Natural killer cell (primary cell): ENCODE measurements around the gene ZNF750. TPM values are rescaled to one million over a fixed set of nuclear protein-coding genes. Genes with fewer than 3 reads are reported as not detected.
A peak's percentile ranks its signal among the peaks of the same experiment; 100 is the strongest.

Source experiments
- ATAC-seq, 3 donors: fragments of 150-1000 bp in 2 of 3; fragments of 200-7000 bp in 1 of 3; cut with Tn5 transposase; 1 replicate in 1 of 3; 2 replicates in 2 of 3; pipeline ENCODE4 v1.10.0; 2021; ENCODE audit warnings: mild to moderate bottlenecking in 2 of 3, moderate library complexity in 2 of 3
- DNase-seq, 2 donors: peaks; one replicate each; pipeline versions ENCODE4 v3.0.0 to v3.0.0-alpha.2; 2013 to 2021; ENCODE audit warnings: mixed read lengths in 1 of 2
- H3K27ac ChIP-seq: one replicate; pipeline ENCODE4 v1.5.1; 2013; ENCODE audit warnings: mild to moderate bottlenecking, low read length
- H3K27me3 ChIP-seq: one replicate; pipeline ENCODE4 v1.6.1; 2013; ENCODE audit warnings: low read length; ENCODE audit not compliant: control insufficient read depth, insufficient read depth
- H3K36me3 ChIP-seq: one replicate; pipeline ENCODE4 v1.6.1; 2013; ENCODE audit warnings: low read length; ENCODE audit not compliant: control insufficient read depth, insufficient read depth
- H3K4me1 ChIP-seq: one replicate; pipeline ENCODE4 v1.6.1; 2013; ENCODE audit warnings: low read length; ENCODE audit not compliant: control insufficient read depth, insufficient read depth
- H3K4me3 ChIP-seq: one replicate; pipeline ENCODE4 v1.5.1; 2013; ENCODE audit warnings: low read length
- H3K9me3 ChIP-seq: one replicate; pipeline ENCODE4 v1.6.1; 2013; ENCODE audit warnings: low read length; ENCODE audit not compliant: control insufficient read depth, insufficient read depth
- H3K27ac Mint-ChIP-seq, 2 donors: one replicate each; pipeline ENCODE4 v1.8.0; 2022; ENCODE audit warnings: mild to moderate bottlenecking in 2 of 2, mixed read lengths in 2 of 2, moderate library complexity in 1 of 2
- H3K27me3 Mint-ChIP-seq, 2 donors: one replicate each; pipeline ENCODE4 v1.8.0; 2022; ENCODE audit warnings: low read depth in 2 of 2, mixed read lengths in 2 of 2
- H3K36me3 Mint-ChIP-seq: one replicate; pipeline ENCODE4 v1.8.0; 2022; ENCODE audit warnings: mixed read lengths
- H3K4me1 Mint-ChIP-seq, 2 donors: one replicate each; pipeline ENCODE4 v1.8.0; 2022; ENCODE audit warnings: mixed read lengths in 2 of 2
- H3K4me3 Mint-ChIP-seq: one replicate; pipeline ENCODE4 v1.8.0; 2022; ENCODE audit warnings: mild to moderate bottlenecking, moderate library complexity, mixed read lengths
- H3K9me3 Mint-ChIP-seq, 2 donors: one replicate each; pipeline ENCODE4 v1.8.0; 2022; ENCODE audit warnings: mixed read lengths in 2 of 2
- WGBS: methylation state at CpG from one replicate; pipeline ENCODE4 v1.1.7; 2013; ENCODE audit warnings: missing lambda C conversion rate; ENCODE audit not compliant: insufficient coverage; 5-methylcytosine and 5-hydroxymethylcytosine counted together
- intact Hi-C: fragments of 100-400 bp; cut with micrococcal nuclease; formaldehyde crosslinking; loops from one replicate; pipeline ENCODE4 v1.14.2; 2022
- total RNA-seq, 4 donors: library from RNA; stranded (reverse); fragments of 120-200 nt in 1 of 4; gene quantifications; one replicate each; pipeline versions ENCODE4 v1.2.3 to v1.2.4, GENCODE V29; 2013 to 2022
- TF ChIP-seq, protein P1 (sequence below): fragments of 200-600 bp; IDR thresholded peaks from one replicate; pipeline ENCODE4 v1.8.0; 2022; ENCODE audit warnings: antibody characterized with exemption

Gene ZNF750
- total RNA-seq, 3 donors from 2014 or later (not counting 1 experiment from before 2014, with no cell fraction given) = not detected

- TF ChIP-seq, protein P1, sequence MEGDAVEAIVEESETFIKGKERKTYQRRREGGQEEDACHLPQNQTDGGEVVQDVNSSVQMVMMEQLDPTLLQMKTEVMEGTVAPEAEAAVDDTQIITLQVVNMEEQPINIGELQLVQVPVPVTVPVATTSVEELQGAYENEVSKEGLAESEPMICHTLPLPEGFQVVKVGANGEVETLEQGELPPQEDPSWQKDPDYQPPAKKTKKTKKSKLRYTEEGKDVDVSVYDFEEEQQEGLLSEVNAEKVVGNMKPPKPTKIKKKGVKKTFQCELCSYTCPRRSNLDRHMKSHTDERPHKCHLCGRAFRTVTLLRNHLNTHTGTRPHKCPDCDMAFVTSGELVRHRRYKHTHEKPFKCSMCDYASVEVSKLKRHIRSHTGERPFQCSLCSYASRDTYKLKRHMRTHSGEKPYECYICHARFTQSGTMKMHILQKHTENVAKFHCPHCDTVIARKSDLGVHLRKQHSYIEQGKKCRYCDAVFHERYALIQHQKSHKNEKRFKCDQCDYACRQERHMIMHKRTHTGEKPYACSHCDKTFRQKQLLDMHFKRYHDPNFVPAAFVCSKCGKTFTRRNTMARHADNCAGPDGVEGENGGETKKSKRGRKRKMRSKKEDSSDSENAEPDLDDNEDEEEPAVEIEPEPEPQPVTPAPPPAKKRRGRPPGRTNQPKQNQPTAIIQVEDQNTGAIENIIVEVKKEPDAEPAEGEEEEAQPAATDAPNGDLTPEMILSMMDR = no peak
- Mint-ChIP-seq H3K9me3 (no peaks in the 10 kb centered on the region), H3K27ac (peak overlapping the region; percentile 96 to 98), H3K4me3 (peak overlapping the region; percentile 85), H3K27me3 (no peaks in the 10 kb centered on the region), H3K4me1 (peaks cover 53 to 57% of the 10 kb centered on the region in 2 donors), H3K36me3 (no peaks in the 10 kb centered on the region)
- Histone ChIP-seq H3K4me3 (no peak overlapping the region), H3K36me3 (no peaks in the 10 kb centered on the region), H3K9me3 (no peaks in the 10 kb centered on the region), H3K27ac (peak overlapping the region; percentile 75), H3K27me3 (no peaks in the 10 kb centered on the region), H3K4me1 (peaks cover 72% of the 10 kb centered on the region)
- no peak for ATAC-seq
- 24% methylated on average over 15 of the region's 16 CpGs for WGBS
- DNase-seq = peak in 1 of 2 donors; percentile 42
- intact Hi-C loops = loop anchor here (1.0 to 10.0 kb wide), 5 partner anchors 16 to 190 kb away; no protein-coding TSS in a partner anchor
Measured at GRCh38 chr17:82864713-82865248, 25.0 kb upstream of the ZNF750 start.

GRCh38 chr17:82863941-82864712 lies 24.3 kb upstream of the ZNF750 start:
- Mint-ChIP-seq H3K27me3 (no peaks in the 10 kb centered on the region), H3K9me3 (no peaks in the 10 kb centered on the region), H3K27ac (peak overlapping the region; percentile 96 to 98), H3K4me1 (peaks cover 60 to 64% of the 10 kb centered on the region in 2 donors), H3K36me3 (no peaks in the 10 kb centered on the region), H3K4me3 (peak overlapping the region; percentile 85)
- Histone ChIP-seq H3K9me3 (no peaks in the 10 kb centered on the region), H3K4me1 (peaks cover 79% of the 10 kb centered on the region), H3K27ac (peak overlapping the region; percentile 75), H3K4me3 (no peak overlapping the region), H3K27me3 (no peaks in the 10 kb centered on the region), H3K36me3 (no peaks in the 10 kb centered on the region)
- TF ChIP-seq, protein P1 = no peak
- ATAC-seq = peak; percentile 80 to 89 (median 88)
- 8% methylated on average over 18 of the region's 18 CpGs for WGBS
- DNase-seq = peak; percentile 77 to 95
- intact Hi-C loops = loop anchor here (1.0 to 10.0 kb wide), 5 partner anchors 16 to 191 kb away; no protein-coding TSS in a partner anchor

- intact Hi-C loops = loop anchor here (5.0 to 10.0 kb wide), 2 partner anchors 81 to 191 kb away; no protein-coding TSS in a partner anchor
- no peak overlapping the region for H3K4me3 ChIP-seq
- H3K4me1 Mint-ChIP-seq = peaks cover 66 to 67% of the 10 kb centered on the region in 2 donors
- no peaks in the 10 kb centered on the region for H3K27me3 ChIP-seq
- H3K4me3 Mint-ChIP-seq = peak overlapping the region; percentile 85
- H3K27ac ChIP-seq = peak overlapping the region; percentile 75
- 79% methylated on average over 11 of the region's 11 CpGs for WGBS
- H3K9me3 Mint-ChIP-seq = no peaks in the 10 kb centered on the region
- peak overlapping the region; percentile 96 to 98 for H3K27ac Mint-ChIP-seq
- no peaks in the 10 kb centered on the region for H3K27me3 Mint-ChIP-seq
- H3K9me3 ChIP-seq = no peaks in the 10 kb centered on the region
- no peak for ATAC-seq
- peaks cover 85% of the 10 kb centered on the region for H3K4me1 ChIP-seq
- H3K36me3 Mint-ChIP-seq = no peaks in the 10 kb centered on the region
- H3K36me3 ChIP-seq = no peaks in the 10 kb centered on the region
- TF ChIP-seq, protein P1 = no peak
- DNase-seq = no peak
Measured at GRCh38 chr17:82863383-82863940, 23.6 kb upstream of the ZNF750 start.
